Left lobe of liver (tissue), 2 donors: ENCODE results near the gene ESPN. TPM values are rescaled to one million over a fixed set of nuclear protein-coding genes. Genes with fewer than 3 reads are reported as not detected.
A peak's percentile ranks its signal among the peaks of the same experiment; 100 is the strongest.
"Not testable (repeated sequence)": the region's sequence is repeated elsewhere in the genome, so short reads cannot be mapped to it uniquely, and the experiment has no call there.

Experiments
- ATAC-seq: fragments of 200-7000 bp; cut with Tn5 transposase; one replicate; pipeline ENCODE4 v1.9.1; 2020; ENCODE audit warnings: mild to moderate bottlenecking, moderate library complexity
- DNase-seq: peaks from one replicate; pipeline ENCODE4 v3.0.0-alpha.2; 2020; ENCODE audit warnings: low spot score
- total RNA-seq: library from RNA; stranded (reverse); gene quantifications from one replicate; pipeline ENCODE4 v1.2.1, GENCODE V29; 2021
- donor health status: DM: no; HTN: no; CAD: no; lungs with moderate emphysema.
- donor health status: DM: no; HTN: yes; CAD: no.

Gene ESPN
- 172 TPM for total RNA-seq

GRCh38 chr1:6424619-6425593, at the start of gene ESPN:
Gene ESPN, plus strand, starts transcription at chr1:6424776. Its CDS starts 180 bp downstream, at chr1:6424956.
- ATAC-seq (peak; percentile 73), DNase-seq (no peak)

- ATAC-seq (no peak), DNase-seq (no peak)
Measured at GRCh38 chr1:6378096-6378746, 46.4 kb upstream of the ESPN start.

- ATAC-seq: no peak
Measured at GRCh38 chr1:6380037-6380436, 44.5 kb upstream of the ESPN start.

GRCh38 chr1:6384135-6384534, 40.4 kb upstream of the ESPN start:
- DNase-seq (no peak), ATAC-seq (no peak)

More at GRCh38 chr1:6380037-6380436, 44.5 kb upstream of the ESPN start:
- DNase-seq: no peak

GRCh38 chr1:6384962-6385361, 39.6 kb upstream of the ESPN start:
- ATAC-seq: peak; percentile 15
- DNase-seq: no peak

- ATAC-seq (no peak), DNase-seq (no peak)
Measured at GRCh38 chr1:6385488-6386191, 38.9 kb upstream of the ESPN start.

- DNase-seq: no peak
- ATAC-seq: no peak
Measured at GRCh38 chr1:6386371-6386949, 38.1 kb upstream of the ESPN start.

- ATAC-seq (no peak), DNase-seq (no peak)
Measured at GRCh38 chr1:6389971-6390370, 34.6 kb upstream of the ESPN start.

GRCh38 chr1:6391951-6392808, 32.4 kb upstream of the ESPN start:
- DNase-seq (no peak), ATAC-seq (no peak)

- DNase-seq: no peak
- ATAC-seq: no peak
Measured at GRCh38 chr1:6392809-6393399, 31.7 kb upstream of the ESPN start.

- DNase-seq: peak; percentile 90
- peak; percentile 95 for ATAC-seq
Measured at GRCh38 chr1:6393400-6394187, 31.0 kb upstream of the ESPN start, which contains the start of gene ACOT7. Gene ACOT7, minus strand, starts transcription at chr1:6393767. Its CDS starts 368 bp downstream, at chr1:6393399.

GRCh38 chr1:6395130-6395529, 29.4 kb upstream of the ESPN start:
- not testable (repeated sequence) for ATAC-seq, DNase-seq

GRCh38 chr1:6395781-6396244, 28.8 kb upstream of the ESPN start:
- DNase-seq, ATAC-seq: not testable (repeated sequence)

GRCh38 chr1:6396998-6397397, 27.6 kb upstream of the ESPN start:
- DNase-seq (no peak), ATAC-seq (no peak)

GRCh38 chr1:6397844-6398441, 26.6 kb upstream of the ESPN start:
- ATAC-seq (no peak), DNase-seq (no peak)

GRCh38 chr1:6399294-6399693, 25.3 kb upstream of the ESPN start:
- ATAC-seq (no peak), DNase-seq (no peak)

GRCh38 chr1:6401673-6402072, 22.9 kb upstream of the ESPN start:
- DNase-seq: no peak
- no peak for ATAC-seq

GRCh38 chr1:6408023-6408422, 16.6 kb upstream of the ESPN start:
- DNase-seq (no peak), ATAC-seq (no peak)
